Measurements from ENCODE around the gene NF2.

NF2 gene

DNA sequence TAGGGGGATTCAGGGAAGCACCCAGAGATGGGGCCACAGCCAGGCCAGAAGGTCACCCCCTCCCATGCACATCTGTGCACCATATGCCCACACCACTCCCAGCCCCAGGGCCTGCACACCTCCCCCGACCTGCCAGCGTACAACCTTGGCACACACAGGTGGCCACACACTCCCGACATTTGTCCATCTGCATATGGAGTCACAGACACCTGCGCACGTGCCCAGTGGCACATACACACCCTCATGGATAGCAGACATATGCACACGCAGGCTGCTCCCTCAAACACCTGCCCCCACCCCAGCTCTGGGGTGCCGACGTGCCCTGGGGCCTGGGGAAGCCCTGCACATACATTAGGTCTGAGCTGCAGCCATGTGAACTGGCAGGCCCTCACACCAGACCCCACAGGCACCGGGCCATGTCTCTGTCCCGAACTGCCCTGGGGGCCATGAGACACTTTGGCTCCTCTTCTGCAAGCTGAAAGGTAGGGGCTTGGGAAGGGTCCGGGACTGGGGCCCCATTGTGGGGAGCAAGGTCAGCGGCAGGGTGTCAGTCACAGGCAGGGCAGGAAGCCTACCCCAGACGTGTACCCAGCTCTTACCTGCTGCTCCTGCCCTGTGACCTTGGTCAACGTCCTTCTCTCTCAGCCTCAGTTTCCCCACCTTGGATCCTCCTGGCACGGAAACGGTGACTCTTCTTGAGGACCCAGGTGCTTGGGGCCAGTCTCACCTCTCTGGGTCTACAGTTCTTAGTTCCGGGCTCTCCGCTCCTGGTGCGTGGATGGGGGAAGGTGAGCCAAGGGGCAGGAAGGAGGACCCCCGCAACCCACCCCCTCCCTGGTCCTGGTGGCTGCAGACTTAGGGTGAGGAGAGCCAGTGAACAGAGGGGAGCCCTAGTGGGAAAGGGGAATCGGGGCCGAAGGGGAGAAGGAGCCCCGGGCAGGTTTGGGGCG is 115.8 kb downstream of the NF2 start:
- no peak overlapping the region for H3K27ac ChIP-seq
- H3K27me3 ChIP-seq (ENCODE audit: insufficient read depth, low read depth, severe bottlenecking), result peaks cover 6% of the 10 kb centered on the region
- H3K36me3 ChIP-seq, result no peaks in the 10 kb centered on the region
- no peaks in the 10 kb centered on the region for H3K9me3 ChIP-seq (ENCODE audit: severe bottlenecking)
- H3K4me3 ChIP-seq (ENCODE audit: low read depth, low read length), result peak overlapping the region; percentile 32
- no peak for DNase-seq
- TF ChIP-seq, protein P1, sequence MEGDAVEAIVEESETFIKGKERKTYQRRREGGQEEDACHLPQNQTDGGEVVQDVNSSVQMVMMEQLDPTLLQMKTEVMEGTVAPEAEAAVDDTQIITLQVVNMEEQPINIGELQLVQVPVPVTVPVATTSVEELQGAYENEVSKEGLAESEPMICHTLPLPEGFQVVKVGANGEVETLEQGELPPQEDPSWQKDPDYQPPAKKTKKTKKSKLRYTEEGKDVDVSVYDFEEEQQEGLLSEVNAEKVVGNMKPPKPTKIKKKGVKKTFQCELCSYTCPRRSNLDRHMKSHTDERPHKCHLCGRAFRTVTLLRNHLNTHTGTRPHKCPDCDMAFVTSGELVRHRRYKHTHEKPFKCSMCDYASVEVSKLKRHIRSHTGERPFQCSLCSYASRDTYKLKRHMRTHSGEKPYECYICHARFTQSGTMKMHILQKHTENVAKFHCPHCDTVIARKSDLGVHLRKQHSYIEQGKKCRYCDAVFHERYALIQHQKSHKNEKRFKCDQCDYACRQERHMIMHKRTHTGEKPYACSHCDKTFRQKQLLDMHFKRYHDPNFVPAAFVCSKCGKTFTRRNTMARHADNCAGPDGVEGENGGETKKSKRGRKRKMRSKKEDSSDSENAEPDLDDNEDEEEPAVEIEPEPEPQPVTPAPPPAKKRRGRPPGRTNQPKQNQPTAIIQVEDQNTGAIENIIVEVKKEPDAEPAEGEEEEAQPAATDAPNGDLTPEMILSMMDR (IDR thresholded peaks at IDR 0.05; ENCODE audit: low read depth, low read length), result no peak

DNA sequence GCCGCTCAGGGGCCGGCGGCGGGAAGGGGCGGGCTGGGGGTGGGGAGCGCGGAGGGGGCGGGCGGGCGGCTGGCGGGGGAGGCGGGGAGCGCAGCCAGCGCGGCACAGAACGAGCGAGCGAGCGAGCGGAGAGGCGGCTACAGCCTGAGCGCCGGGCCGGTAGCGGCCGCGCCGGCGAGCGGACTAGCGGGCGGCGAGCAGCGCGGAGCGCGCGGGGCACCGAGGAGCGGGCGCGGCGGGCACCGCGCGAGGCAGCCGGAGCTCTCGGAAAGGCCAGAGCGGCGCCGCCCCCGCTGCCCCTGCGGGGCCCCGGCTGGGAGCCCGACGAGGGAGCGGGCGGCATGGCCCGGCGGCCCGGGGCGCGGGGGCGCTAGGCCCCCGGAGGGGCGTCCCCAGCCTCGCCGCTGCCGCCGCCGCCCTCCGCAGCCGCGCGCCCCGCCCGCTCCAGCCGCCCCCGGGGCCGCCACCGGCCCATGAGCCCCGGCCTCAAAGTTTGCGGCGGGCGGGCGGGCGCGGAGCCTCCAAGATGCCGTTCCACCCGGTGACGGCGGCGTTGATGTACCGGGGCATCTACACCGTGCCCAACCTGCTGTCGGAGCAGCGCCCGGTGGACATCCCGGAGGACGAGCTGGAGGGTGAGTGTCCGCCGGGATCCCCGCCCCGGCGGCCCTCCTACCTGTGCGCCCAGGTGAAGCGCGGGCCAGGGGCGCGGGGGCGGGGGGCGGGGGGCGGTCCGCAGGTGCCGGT is 116.6 kb downstream of the NF2 start, which contains the start of gene CABP7:
CABP7 (plus strand) TSS at position 105 of the 747 bp plus-strand sequence; CDS start at position 527, 422 bp downstream.
- no peaks in the 10 kb centered on the region for H3K9me3 ChIP-seq (ENCODE audit: severe bottlenecking)
- H3K4me3 ChIP-seq (ENCODE audit: low read depth, low read length), result peak within 1 kb of the TSS; percentile 40
- no peak within 1 kb of the TSS for H3K27ac ChIP-seq
- no peak for DNase-seq
- TF ChIP-seq, protein P1 (IDR thresholded peaks at IDR 0.05; ENCODE audit: low read depth, low read length), result no peak
- peaks cover 6% of the 10 kb centered on the region for H3K27me3 ChIP-seq (ENCODE audit: insufficient read depth, low read depth, severe bottlenecking)
- no peaks in the 10 kb centered on the region for H3K36me3 ChIP-seq

DNA sequence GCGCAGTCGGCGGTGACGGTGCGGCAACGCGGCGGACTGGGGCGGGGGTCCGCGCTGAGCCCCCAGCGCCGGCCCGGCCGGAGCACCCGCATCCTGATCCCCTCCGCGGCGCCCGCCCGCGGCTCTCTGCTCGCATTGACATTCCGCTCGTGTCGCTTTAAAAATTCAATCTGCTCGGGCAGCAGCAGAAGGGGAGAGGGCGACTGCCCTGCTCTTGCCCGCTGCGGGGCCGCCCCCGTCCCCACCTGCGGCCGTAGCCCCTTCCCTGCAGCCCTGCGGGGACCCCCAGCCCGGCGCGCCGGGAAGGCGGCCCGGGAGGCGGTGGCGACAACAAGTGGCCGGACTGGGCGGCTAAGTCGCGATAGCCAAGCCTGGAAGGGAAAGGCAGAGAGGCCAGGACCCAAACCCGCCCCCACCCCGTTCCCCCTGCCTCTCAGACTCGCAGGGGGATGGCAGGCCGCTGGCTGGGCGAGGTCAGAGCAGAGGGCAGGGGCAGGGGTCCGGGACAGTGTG is 117.4 kb downstream of the NF2 start:
- peak overlapping the region; percentile 40 for H3K4me3 ChIP-seq (ENCODE audit: low read depth, low read length)
- H3K27me3 ChIP-seq (ENCODE audit: insufficient read depth, low read depth, severe bottlenecking), result peaks cover 6% of the 10 kb centered on the region
- TF ChIP-seq, protein P1 (IDR thresholded peaks at IDR 0.05; ENCODE audit: low read depth, low read length), result no peak
- DNase-seq, result no peak
- no peaks in the 10 kb centered on the region for H3K9me3 ChIP-seq (ENCODE audit: severe bottlenecking)
- H3K27ac ChIP-seq, result no peak overlapping the region
- H3K36me3 ChIP-seq, result no peaks in the 10 kb centered on the region

DNA sequence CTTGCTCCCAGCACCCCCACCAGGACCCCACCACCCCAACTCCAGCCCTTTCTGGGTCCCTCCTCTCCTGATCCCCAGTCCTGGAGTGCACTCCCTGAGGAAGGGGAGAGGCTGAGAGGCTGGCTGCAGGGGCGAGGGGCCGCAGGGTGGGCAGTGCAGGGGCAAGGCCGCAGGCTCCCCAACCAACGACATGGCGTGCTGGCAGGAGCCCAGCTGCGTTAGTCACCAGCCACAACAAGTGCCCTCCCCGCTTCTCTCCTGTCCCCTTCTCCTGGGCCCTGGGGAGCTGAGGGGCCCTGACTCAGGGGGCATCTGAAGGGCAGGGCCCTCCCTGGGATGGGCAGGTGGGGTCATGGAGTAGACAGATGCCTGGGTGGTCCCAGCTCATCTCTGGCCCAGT is 118.7 kb downstream of the NF2 start:
- TF ChIP-seq, protein P1 (IDR thresholded peaks at IDR 0.05; ENCODE audit: low read depth, low read length), result no peak
- Histone ChIP-seq H3K9me3 (ENCODE audit: severe bottlenecking) (no peaks in the 10 kb centered on the region), H3K27me3 (ENCODE audit: insufficient read depth, low read depth, severe bottlenecking) (peaks cover 6% of the 10 kb centered on the region), H3K36me3 (no peaks in the 10 kb centered on the region), H3K4me3 (ENCODE audit: low read depth, low read length) (no peak overlapping the region), H3K27ac (no peak overlapping the region)
- DNase-seq, result no peak

DNA sequence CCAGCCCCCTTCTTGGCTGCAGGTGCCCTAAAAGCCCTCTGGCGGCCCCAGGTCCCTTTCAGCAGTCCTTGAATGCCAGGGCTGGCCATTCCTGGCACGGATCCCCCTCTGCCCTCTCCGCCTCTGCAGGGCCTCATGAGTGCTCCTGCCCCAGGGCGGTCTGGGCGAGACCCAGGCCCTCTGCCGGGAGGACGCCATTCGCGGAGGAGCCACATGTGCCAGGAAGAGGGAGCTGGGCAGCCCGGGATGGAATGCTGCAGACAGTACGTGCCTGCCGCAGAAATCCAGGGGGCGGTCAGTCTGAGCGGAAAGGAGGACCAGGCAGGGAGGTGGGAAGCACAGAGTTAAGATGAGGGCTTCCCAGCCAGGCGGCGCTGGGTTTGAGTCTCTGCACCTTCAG is 119.2 kb downstream of the NF2 start:
- no peaks in the 10 kb centered on the region for H3K9me3 ChIP-seq (ENCODE audit: severe bottlenecking)
- H3K27me3 ChIP-seq (ENCODE audit: insufficient read depth, low read depth, severe bottlenecking), result peaks cover 6% of the 10 kb centered on the region
- DNase-seq, result no peak
- H3K27ac ChIP-seq, result no peak overlapping the region
- no peak overlapping the region for H3K4me3 ChIP-seq (ENCODE audit: low read depth, low read length)
- no peaks in the 10 kb centered on the region for H3K36me3 ChIP-seq
- TF ChIP-seq, protein P1 (IDR thresholded peaks at IDR 0.05; ENCODE audit: low read depth, low read length), result no peak

All from WERI-Rb-1 (cell line).